Caco-2 (cell line): Measurements from ENCODE around the gene MT1M. TPM values are rescaled to one million over a fixed set of nuclear protein-coding genes. Genes with fewer than 3 reads are reported as not detected.

Experiments
- BruUV-seq: library from RNA; stranded (reverse); fragments of 400-500 nt; replicated peaks from 2 replicates; lab custom pipeline; 2021; lab: Mats Ljungman, UMichigan
- CTCF ChIA-PET: fragments of 300-600 bp; sonication (Branson Sonifier 250); formaldehyde crosslinking; loops from one replicate; lab custom pipeline; 2022; ENCODE audit warnings: antibody characterized with exemption; lab: Charles Lee
- POLR2A ChIA-PET: fragments of 300-600 bp; sonication (Branson Sonifier 250); formaldehyde crosslinking; loops from one replicate; lab custom pipeline; 2022; ENCODE audit warnings: antibody characterized with exemption; lab: Charles Lee
- DNase-seq, 2 experiments: peaks; one replicate each; pipeline versions ENCODE4 v3.0.0 to v3.0.0-alpha.2; 2020 to 2022
- H3K27me3 ChIP-seq: replicated peaks from 2 replicates; pipeline ENCODE4 v1.6.0; 2011; ENCODE audit warnings: low read length; ENCODE audit not compliant: control insufficient read depth, insufficient read depth
- H3K36me3 ChIP-seq: 2 replicates; pipeline ENCODE4 v1.5.1; 2011; ENCODE audit warnings: low read length; ENCODE audit not compliant: control insufficient read depth, insufficient read depth
- H3K4me1 ChIP-seq: fragments of 250-450 bp; sonication (Bioruptor Pico); 2 replicates; pipeline ENCODE4 v1.5.1; 2020; ENCODE audit warnings: mild to moderate bottlenecking
- H3K4me3 ChIP-seq: 2 replicates; pipeline ENCODE4 v1.5.1; 2011; ENCODE audit warnings: low read depth, mild to moderate bottlenecking, control low read depth, low read length
- H3K9me3 ChIP-seq: fragments of 250-450 bp; sonication (Bioruptor Pico); 2 replicates; pipeline ENCODE4 v1.5.1; 2020; ENCODE audit warnings: mild to moderate bottlenecking, moderate library complexity
- H3K27ac Mint-ChIP-seq: one replicate; pipeline ENCODE4 v1.8.0; 2022; ENCODE audit warnings: mixed read lengths; ENCODE audit not compliant: unreplicated experiment
- H3K27me3 Mint-ChIP-seq: one replicate; pipeline ENCODE4 v1.8.0; 2022; ENCODE audit warnings: mixed read lengths; ENCODE audit not compliant: insufficient read depth, unreplicated experiment
- H3K36me3 Mint-ChIP-seq: one replicate; pipeline ENCODE4 v1.8.0; 2022; ENCODE audit warnings: mild to moderate bottlenecking, mixed read lengths; ENCODE audit not compliant: insufficient read depth, unreplicated experiment
- H3K4me1 Mint-ChIP-seq: one replicate; pipeline ENCODE4 v1.8.0; 2022; ENCODE audit warnings: low read depth, mixed read lengths; ENCODE audit not compliant: unreplicated experiment
- H3K4me3 Mint-ChIP-seq: one replicate; pipeline ENCODE4 v1.8.0; 2022; ENCODE audit warnings: mild to moderate bottlenecking, moderate library complexity, mixed read lengths; ENCODE audit not compliant: unreplicated experiment
- H3K9me3 Mint-ChIP-seq: one replicate; pipeline ENCODE4 v1.8.0; 2022; ENCODE audit warnings: mixed read lengths; ENCODE audit not compliant: unreplicated experiment
- intact Hi-C: fragments of 100-400 bp; cut with micrococcal nuclease; formaldehyde crosslinking; loops from one replicate; pipeline ENCODE4 v1.10.0; 2022; ENCODE audit not compliant: unreplicated experiment
- total RNA-seq: library from RNA; stranded (reverse); gene quantifications from 2 replicates; pipeline ENCODE4 v1.2.3, GENCODE V29; 2022
- TF ChIP-seq, protein P1 (sequence below), 2 experiments: fragments of 200-600 bp in 1 of 2; IDR thresholded peaks; 1 replicate in 1 of 2; 2 replicates in 1 of 2; pipeline versions ENCODE4 v1.5.1 to v1.8.0; 2011 to 2022; ENCODE audit warnings: antibody characterized with exemption in 1 of 2, control low read depth in 1 of 2, inconsistent platforms in 1 of 2, low read depth in 1 of 2, low read length in 1 of 2, mild to moderate bottlenecking in 1 of 2, moderate library complexity in 1 of 2; ENCODE audit not compliant: insufficient read depth in 1 of 2, severe bottlenecking in 1 of 2, unreplicated experiment in 1 of 2

MT1M gene
- total RNA-seq, 1 experiment from 2014 or later = not detected

DNA sequence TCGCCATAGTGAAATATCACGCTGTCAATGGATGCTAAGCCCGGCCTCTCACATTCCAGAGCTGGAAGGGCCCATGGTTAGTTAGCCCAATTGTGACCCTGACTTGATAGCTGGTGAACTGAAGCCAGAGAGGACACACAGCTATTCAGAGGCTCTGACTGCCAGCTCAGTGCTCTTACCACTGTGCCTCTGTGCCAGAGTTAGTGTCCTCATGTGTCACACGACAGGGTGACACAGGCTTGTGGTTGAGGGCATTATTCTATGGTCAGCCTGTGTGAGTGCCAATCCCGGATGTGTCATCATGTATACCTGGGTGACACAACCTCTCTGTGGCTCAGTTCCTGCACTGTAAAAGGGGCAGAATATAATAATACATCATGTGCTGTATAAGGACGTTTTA, 47.4 kb downstream of the MT1M start:
- Mint-ChIP-seq H3K36me3 (no peaks in the 10 kb centered on the region), H3K4me1 (no peaks in the 10 kb centered on the region), H3K4me3 (no peak overlapping the region), H3K27me3 (peaks cover 9% of the 10 kb centered on the region), H3K9me3 (no peaks in the 10 kb centered on the region), H3K27ac (no peak overlapping the region)
- TF ChIP-seq, protein P1, sequence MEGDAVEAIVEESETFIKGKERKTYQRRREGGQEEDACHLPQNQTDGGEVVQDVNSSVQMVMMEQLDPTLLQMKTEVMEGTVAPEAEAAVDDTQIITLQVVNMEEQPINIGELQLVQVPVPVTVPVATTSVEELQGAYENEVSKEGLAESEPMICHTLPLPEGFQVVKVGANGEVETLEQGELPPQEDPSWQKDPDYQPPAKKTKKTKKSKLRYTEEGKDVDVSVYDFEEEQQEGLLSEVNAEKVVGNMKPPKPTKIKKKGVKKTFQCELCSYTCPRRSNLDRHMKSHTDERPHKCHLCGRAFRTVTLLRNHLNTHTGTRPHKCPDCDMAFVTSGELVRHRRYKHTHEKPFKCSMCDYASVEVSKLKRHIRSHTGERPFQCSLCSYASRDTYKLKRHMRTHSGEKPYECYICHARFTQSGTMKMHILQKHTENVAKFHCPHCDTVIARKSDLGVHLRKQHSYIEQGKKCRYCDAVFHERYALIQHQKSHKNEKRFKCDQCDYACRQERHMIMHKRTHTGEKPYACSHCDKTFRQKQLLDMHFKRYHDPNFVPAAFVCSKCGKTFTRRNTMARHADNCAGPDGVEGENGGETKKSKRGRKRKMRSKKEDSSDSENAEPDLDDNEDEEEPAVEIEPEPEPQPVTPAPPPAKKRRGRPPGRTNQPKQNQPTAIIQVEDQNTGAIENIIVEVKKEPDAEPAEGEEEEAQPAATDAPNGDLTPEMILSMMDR (IDR thresholded peaks at IDR 0.05; ENCODE audit: insufficient read depth in 1 of 2, low read depth in 1 of 2, low read length in 1 of 2, severe bottlenecking in 1 of 2, unreplicated experiment in 1 of 2) = no peak
- Histone ChIP-seq H3K4me1 (peaks cover 8% of the 10 kb centered on the region; the same call in 1 of the 2 replicates), H3K4me3 (no peak overlapping the region), H3K9me3 (no peaks in the 10 kb centered on the region), H3K36me3 (no peaks in the 10 kb centered on the region), H3K27me3 (no peaks in the 10 kb centered on the region)
- ChIA-PET POLR2A (no interaction called here), CTCF (no interaction called here)
- no TSS peak for BruUV-seq
- no peak for DNase-seq
- intact Hi-C loops = no loop called here

DNA sequence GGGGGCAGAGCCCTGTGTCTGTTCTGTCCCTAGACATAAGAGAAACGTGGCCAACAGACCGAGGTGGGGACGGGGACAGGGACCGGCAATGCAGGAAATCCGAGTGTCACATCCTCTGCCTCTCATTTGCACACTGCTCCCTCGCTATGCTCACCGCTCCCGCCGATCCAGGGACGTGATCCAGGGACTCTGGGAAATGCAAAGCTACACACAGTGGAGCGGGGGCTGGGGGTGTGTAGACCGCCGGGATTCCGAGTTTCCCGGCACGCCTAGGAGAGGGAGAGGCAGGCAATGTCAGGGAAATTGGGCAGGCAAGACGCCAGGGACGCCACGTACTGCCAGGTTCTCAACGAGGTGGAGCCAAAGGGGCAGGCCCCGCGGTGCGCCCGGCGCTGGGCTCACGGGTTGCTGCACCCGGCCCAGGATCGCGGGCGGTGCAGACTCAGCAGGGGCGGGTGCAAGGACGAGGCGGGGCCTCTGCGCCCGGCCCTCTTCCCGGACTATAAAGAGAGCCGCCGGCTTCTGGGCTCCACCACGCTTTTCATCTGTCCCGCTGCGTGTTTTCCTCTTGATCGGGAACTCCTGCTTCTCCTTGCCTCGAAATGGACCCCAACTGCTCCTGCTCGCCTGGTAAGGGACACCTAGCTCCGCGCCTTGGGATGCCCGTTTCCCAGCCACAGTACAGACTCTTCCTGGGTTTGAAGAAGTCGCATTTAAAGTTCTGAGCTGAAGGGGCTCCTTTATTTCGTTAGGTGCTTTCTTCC, 49.7 kb downstream of the MT1M start, which contains the start of gene MT1X:
Gene MT1X (plus strand): TSS at position 532 of the 764 bp plus-strand sequence. CDS start 71 bp downstream, at position 603.
- Mint-ChIP-seq H3K4me1 (no peaks in the 10 kb centered on the region), H3K4me3 (peak within 1 kb of the TSS; percentile 95), H3K27me3 (peaks cover 7% of the 10 kb centered on the region), H3K9me3 (peaks cover 11% of the 10 kb centered on the region), H3K36me3 (no peaks in the 10 kb centered on the region), H3K27ac (peak within 1 kb of the TSS; percentile 39)
- TF ChIP-seq, protein P1 (IDR thresholded peaks at IDR 0.05; ENCODE audit: insufficient read depth in 1 of 2, low read depth in 1 of 2, low read length in 1 of 2, severe bottlenecking in 1 of 2, unreplicated experiment in 1 of 2) = no peak
- ChIA-PET CTCF (interaction anchor here (0.6 to 2.3 kb wide), 2 partner anchors 20 to 168 kb away, joined by 3 to 11 read pairs; no protein-coding TSS in a partner anchor), POLR2A (interaction anchor here (0.9 kb wide), 1 partner anchor 25 kb away, joined by 3 read pairs; no protein-coding TSS in a partner anchor)
- Histone ChIP-seq H3K9me3 (peaks cover 8% of the 10 kb centered on the region), H3K36me3 (no peaks in the 10 kb centered on the region), H3K4me3 (peak within 1 kb of the TSS; percentile 65), H3K4me1 (peaks cover 8% of the 10 kb centered on the region; the same call in 1 of the 2 replicates), H3K27me3 (no peaks in the 10 kb centered on the region)
- peak; percentile 81 to 88 for DNase-seq
- intact Hi-C loops = loop anchor here (1.0 kb wide), 1 partner anchor 9 kb away; no protein-coding TSS in a partner anchor
- no TSS peak for BruUV-seq

- Histone ChIP-seq H3K36me3 (no peaks in the 10 kb centered on the region), H3K9me3 (peaks cover 8% of the 10 kb centered on the region), H3K4me3 (peak overlapping the region; percentile 65), H3K27me3 (no peaks in the 10 kb centered on the region), H3K4me1 (peaks cover 8% of the 10 kb centered on the region; the same call in 1 of the 2 replicates)
- CTCF ChIA-PET = interaction anchor here (2.3 kb wide), 1 partner anchor 19 kb away, joined by 11 read pairs; no protein-coding TSS in a partner anchor
- intact Hi-C loops = loop anchor here (1.0 kb wide), 1 partner anchor 8 kb away; no protein-coding TSS in a partner anchor
- no peak for DNase-seq
- no peak overlapping the region for H3K27ac Mint-ChIP-seq
- TF ChIP-seq, protein P1 (IDR thresholded peaks at IDR 0.05; ENCODE audit: insufficient read depth in 1 of 2, low read depth in 1 of 2, low read length in 1 of 2, severe bottlenecking in 1 of 2, unreplicated experiment in 1 of 2) = no peak
- no peaks in the 10 kb centered on the region for H3K4me1 Mint-ChIP-seq
- POLR2A ChIA-PET = interaction anchor here (0.9 kb wide), 1 partner anchor 26 kb away, joined by 3 read pairs; no protein-coding TSS in a partner anchor
- BruUV-seq = no TSS peak
- H3K4me3 Mint-ChIP-seq = peak overlapping the region; percentile 95
- H3K36me3 Mint-ChIP-seq = no peaks in the 10 kb centered on the region
- H3K9me3 Mint-ChIP-seq = peaks cover 11% of the 10 kb centered on the region
- peaks cover 7% of the 10 kb centered on the region for H3K27me3 Mint-ChIP-seq
These were observed 50.4 kb downstream of the MT1M start for GRCh38 chr16:56682703-56683397.
